Panc1 (cell line): ENCODE results near the gene ALAS2.

Experiments used
- POLR2AphosphoS5 ChIP-seq: IDR thresholded peaks from 2 replicates; pipeline ENCODE4 v1.6.1; 2012; ENCODE audit warnings: mild to moderate bottlenecking, low read depth, low read length, moderate library complexity
- TF ChIP-seq, protein P1 (sequence below): fragments of 450-650 bp; IDR thresholded peaks from 2 replicates; pipeline ENCODE4 v1.5.1; 2017; ENCODE audit warnings: mild to moderate bottlenecking

GRCh38 chrX:55041514-55041913 lies 10.7 kb upstream of the ALAS2 start:
- TF ChIP-seq, protein P1, sequence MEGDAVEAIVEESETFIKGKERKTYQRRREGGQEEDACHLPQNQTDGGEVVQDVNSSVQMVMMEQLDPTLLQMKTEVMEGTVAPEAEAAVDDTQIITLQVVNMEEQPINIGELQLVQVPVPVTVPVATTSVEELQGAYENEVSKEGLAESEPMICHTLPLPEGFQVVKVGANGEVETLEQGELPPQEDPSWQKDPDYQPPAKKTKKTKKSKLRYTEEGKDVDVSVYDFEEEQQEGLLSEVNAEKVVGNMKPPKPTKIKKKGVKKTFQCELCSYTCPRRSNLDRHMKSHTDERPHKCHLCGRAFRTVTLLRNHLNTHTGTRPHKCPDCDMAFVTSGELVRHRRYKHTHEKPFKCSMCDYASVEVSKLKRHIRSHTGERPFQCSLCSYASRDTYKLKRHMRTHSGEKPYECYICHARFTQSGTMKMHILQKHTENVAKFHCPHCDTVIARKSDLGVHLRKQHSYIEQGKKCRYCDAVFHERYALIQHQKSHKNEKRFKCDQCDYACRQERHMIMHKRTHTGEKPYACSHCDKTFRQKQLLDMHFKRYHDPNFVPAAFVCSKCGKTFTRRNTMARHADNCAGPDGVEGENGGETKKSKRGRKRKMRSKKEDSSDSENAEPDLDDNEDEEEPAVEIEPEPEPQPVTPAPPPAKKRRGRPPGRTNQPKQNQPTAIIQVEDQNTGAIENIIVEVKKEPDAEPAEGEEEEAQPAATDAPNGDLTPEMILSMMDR, result no peak
- no peak for TF ChIP-seq POLR2AphosphoS5
